Measurements from ENCODE around the gene ETFA. TPM values are rescaled to one million over a fixed set of nuclear protein-coding genes. Genes with fewer than 3 reads are reported as not detected.

Gene ETFA
- 90.4 TPM for total RNA-seq

DNA sequence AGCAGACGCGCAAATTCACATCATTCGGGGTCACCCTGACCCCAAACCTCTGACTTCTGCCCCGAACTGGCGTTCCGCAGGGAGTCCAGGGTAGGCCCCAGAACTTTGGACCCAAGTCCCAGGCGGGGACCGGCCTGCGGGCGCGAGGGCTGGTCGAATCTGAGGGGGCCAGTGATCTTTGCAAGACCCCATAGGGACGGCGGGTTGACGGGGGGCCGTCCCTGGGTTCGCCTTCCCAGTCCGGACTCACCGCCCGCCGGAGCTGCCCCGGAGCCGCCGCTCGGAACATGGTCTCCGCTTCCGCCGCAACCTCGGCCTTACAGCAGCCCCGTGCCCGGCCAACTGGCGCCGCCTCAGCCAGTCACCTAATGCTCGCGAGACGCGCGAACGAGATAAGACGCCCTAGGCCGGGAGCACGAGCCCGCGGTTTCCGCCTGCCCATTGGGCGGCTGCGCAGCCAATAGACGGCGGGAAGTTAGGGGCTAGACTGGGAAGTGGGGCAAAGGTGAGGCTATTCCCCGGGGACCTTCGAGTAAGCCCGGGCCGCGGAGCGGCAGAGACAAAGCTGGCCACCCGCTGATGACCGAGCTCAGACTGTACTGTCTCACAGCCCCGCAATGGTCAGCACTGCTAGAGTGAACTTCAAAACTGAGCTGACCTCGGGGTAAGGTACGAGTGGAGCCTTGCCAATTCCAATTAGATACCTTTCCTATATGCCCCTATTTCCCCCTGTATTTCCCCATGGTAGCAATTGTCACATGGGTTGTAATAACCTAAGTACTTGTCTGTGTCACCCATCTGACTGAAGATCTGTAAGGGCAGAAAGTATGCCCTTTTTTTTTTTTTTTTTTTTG is at the start of gene ETFA:
Gene ETFA (minus strand): TSS at position 370 of the 854 bp plus-strand sequence. CDS start 81 bp downstream, at position 289.

DNA sequence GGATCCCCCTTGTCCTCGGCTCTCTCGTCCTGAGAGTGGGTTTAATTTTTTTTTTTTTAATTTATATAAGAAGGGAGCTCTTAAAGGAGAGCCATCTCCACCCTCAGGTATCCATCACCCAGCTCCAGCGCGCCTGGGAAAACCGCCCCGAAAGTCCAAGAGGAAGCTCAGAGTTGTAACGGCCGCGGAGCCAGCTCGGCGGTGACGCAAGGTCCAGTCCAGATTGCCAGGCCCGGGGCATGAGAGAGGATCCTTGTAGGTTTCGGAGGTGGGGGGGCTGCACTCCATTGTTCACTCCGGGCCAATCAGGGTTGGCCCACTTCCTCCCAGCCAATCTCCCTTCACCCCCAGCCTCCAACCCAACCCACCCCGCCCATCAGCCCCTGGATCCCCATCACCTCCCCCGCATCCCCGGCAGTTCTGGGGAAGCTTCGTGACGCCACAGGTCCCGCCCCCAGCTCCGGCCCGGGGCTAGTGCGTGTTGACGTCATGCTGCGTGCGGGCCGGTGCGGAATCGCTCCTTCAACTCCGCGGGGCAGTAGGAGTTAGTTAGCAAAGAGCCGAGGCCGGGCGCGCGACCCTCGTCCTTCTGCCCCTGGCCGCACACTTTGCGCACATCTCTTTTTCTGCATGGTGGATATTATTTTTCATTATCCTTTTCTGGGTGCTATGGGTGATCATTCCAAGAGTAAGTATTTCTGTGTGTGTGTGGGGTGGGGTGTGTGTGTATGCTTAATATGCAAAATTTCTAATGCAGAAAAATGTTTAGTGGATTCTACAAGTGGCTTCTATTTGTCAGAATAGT is 25.2 kb upstream of the ETFA start, which contains the start of gene ISL2:
Gene ISL2 (plus strand): TSS at position 520 of the 805 bp plus-strand sequence. CDS start 111 bp downstream, at position 631.

Other genes with a start within 250 kb of the ETFA start
- gene ISL2, start 25.3 kb upstream of the ETFA start, total RNA-seq, result 0.29 TPM